ENCODE measurements around the gene TXNRD2.

TXNRD2 gene

GRCh38 chr22:19979712-19980493 lies 38.3 kb upstream of the TXNRD2 start:
- DNase-seq, result no peak

- no peak for DNase-seq
These were observed 37.1 kb upstream of the TXNRD2 start for GRCh38 chr22:19978748-19979147.

DNA sequence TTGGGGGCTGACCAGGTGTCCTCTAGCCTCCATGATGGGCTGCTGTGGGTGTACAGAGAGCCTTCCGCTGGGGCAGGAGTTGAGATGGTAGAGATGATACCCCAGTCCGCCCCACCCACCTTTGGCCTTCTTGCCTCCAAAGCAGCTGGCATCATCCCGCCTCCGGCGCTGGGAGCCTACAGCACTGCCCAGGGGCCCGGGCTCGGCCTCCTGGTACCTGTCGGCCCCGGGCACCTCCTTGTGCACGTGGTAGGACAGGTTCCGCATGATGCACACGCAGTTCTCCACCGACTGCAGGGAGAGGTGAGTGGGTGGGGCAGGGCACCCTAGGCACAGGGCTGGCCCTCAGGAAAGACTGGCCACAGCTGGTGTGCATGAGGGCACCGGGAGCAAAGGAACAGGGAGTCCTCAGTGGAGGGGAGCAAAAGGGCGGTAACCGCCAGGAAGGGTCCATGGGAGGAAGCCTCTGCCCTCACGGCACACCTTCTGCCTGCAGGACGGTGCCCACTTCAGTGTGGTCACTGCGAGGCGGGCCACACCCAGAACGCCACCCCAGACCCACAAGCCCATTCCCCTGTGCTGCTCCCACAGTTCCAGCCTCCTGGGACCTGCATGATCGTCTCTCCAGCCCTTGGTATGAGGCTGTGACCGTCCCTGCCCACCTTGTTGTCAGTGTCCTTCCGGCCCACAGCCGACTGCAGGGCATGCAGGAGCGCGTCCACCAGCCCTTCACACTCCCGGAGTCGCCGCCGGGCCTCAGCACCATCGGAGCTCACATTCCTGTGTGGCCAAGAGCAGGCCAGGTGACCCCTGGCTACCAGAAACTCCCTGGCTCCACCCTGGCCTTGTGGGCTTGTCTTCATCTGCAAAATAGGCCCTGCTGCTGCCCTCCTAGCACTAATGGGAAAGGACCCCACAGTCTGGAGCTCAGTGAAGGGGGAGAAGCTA lies 36.0 kb upstream of the TXNRD2 start:
- DNase-seq, result no peak

DNA sequence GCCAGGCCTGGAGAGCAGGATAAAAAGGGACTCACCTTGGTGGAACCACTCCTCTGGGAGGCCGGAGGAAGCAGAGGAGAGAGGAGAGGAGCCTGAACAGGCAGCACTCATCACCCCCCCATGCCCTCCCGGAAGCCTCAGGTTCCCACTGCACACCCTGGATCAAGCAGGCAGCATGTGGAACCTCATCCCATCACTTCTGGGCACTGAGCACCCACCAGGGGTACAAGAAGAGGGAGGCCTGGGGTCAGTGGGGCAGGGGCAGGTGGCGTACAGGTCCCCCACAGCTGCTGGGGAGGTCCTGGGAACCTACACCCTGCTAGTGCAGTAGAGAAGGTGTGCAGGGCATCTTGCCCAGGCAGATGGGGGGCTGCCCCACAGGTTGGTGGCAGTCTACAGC lies 35.1 kb upstream of the TXNRD2 start:
- DNase-seq, result no peak

- DNase-seq, result no peak
These were observed 34.1 kb upstream of the TXNRD2 start for GRCh38 chr22:19975707-19976035.

GRCh38 chr22:19974935-19975706 lies 33.5 kb upstream of the TXNRD2 start:
- DNase-seq, result no peak

DNA sequence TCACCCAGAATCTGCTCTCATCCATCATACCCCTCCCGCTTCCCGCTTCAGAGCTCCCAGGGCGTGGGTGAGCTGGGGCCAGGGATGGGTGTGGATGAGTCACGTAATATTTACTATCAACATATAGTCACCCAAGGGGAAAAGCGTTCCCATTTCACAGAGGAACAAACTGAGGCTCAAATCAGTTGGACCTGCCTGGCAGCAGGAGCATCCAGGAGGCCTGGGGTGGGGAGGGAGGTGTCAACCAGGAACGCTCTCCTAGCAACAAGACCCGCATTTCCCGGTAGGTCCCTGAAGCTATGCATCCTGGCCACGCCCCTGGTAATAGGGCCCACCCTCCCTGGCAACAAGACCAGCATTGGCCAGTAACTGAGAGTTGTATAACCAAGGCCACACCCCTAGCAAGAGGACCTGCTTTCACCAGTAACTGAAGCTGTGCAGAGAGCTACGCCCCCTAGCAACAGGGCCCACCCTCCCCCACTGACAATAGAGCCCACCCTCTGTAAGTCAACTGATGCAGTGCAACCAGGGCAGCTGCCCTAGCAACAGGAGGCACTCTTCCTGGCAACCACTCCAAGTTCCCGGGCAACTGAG lies 32.7 kb upstream of the TXNRD2 start:
- DNase-seq, result peak; percentile 90

DNA sequence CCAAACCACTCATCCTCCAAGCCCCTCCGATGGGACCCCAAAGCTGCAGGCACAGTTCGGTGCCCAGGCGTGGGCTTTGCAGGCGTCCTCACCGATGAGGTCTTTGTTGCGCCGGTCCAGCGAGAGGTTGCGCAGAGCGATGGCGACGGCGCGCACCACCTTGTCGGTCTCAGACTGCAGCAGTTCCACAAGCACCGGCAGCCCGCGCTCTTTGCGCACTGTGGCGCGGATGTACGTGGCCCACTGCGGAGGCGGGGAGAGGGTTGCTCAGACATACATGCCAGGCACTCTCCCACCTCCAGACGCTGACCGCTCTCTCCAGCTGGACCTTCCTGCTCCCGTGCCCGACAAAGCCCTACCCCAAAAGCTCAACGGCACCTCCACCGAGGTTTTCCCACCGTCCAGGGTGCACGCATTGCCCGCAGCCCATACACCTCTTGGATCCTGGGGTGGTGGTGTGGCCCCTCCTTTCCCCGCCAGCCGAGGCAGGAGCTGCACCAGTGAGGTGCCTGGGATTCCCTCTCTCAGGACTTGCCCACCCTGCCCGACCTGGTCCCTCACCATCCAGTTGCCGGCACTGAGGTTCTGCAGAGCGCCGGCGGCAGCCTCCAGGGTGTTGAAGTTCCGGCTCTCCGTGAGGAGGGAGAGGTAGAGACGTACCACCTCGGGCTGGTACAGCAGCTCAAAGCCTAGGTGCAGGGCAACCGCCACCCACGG lies 32.1 kb upstream of the TXNRD2 start:
- no peak for DNase-seq

DNA sequence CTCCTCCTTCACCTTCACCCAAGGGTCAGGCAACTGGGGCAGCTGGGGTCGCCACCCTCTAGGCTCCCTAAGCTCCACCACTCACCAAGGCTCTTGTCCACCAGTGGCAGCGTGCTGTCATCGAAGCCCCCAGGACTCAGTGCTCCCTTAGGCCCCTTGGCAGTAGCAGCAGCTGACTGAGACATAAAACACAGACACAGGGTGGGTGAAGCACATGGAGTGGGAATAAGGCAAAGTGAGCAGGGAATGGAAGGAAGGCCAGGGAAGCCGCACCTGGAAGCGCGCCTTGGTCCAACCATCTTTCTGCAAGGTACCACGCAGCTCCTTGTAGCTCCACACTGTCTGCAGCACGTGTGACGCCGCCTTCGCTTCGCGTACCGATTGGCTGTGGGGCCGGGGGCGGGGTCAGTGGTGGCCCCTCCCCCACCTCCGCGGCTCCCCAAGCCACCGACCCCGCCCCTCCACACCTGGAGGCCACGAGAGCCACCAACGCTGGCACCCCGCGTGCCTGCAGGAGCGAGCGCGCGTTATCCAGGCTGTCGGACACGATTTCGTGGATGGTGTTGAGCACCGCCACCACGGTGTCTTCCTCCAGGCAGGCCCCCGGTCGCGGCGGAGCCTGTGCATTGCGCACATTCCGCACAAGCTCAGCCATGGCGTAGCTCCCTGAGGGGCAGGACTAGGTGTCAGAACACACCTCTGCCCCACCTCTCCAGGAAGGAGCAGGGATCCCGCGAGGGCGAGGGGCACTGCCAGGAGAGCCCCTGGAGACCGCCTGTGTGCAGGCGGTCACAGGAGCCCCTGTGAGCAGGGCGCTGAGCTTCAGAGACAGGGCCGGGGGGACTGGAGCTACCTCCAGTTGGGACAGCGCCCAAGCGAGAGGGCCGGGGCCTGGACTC lies 31.3 kb upstream of the TXNRD2 start:
- DNase-seq, result no peak

DNA sequence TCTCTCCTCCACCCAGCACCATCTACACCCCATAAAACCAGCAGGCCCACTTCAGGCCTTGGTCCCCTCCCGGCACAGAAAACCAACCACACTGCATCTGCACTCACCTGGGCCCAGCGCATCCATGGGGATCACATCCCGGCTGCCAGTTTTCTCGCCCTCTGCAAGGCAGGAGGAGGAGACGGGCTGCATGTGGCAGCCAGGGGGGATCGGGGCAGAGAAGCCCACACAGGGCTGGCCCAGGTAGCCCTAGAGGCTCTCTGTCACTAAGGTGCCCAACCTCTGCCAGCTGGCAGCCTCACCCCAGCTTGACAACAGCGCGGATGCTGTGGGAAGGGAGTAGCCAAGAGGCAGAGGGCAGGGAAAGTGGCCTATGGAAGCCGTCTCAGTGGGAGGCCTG lies 30.6 kb upstream of the TXNRD2 start:
- DNase-seq, result no peak

GRCh38 chr22:19971276-19972124 lies 29.9 kb upstream of the TXNRD2 start:
- no peak for DNase-seq

- no peak for DNase-seq
These were observed 29.1 kb upstream of the TXNRD2 start for GRCh38 chr22:19970479-19971275.

DNA sequence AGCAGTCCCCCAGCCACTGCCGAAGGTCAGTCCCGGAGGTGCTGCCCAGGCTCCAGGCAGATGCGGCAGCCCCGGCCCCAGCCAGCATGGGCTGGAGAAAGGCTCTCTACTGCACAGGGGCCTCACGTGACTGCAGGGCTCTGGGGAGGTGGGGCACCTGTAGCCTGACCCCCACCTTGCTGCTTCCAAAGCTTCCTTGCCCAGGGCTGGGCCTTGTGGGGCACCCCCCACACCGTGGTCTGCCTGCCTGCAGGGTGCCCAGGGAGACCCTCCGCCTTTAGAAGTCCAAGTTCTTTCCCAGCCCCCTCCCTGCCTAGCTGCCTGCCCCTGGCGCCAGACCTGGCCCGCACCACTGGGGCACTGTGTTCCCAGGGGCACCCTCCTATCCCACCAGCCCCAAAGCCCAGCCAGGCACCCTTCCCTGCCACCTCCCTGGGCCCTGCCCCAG lies 28.4 kb upstream of the TXNRD2 start:
- DNase-seq, result no peak

- DNase-seq, result no peak
These were observed 27.7 kb upstream of the TXNRD2 start for GRCh38 chr22:19969141-19969928.

GRCh38 chr22:19968450-19968891 lies 26.9 kb upstream of the TXNRD2 start:
- DNase-seq, result no peak

- no peak for DNase-seq
These were observed 26.3 kb upstream of the TXNRD2 start for GRCh38 chr22:19967850-19968449.

- no peak for DNase-seq
These were observed 25.5 kb upstream of the TXNRD2 start for GRCh38 chr22:19966908-19967750.
